ENCODE measurements around the gene POLD4.

- TF ChIP-seq, protein P1, sequence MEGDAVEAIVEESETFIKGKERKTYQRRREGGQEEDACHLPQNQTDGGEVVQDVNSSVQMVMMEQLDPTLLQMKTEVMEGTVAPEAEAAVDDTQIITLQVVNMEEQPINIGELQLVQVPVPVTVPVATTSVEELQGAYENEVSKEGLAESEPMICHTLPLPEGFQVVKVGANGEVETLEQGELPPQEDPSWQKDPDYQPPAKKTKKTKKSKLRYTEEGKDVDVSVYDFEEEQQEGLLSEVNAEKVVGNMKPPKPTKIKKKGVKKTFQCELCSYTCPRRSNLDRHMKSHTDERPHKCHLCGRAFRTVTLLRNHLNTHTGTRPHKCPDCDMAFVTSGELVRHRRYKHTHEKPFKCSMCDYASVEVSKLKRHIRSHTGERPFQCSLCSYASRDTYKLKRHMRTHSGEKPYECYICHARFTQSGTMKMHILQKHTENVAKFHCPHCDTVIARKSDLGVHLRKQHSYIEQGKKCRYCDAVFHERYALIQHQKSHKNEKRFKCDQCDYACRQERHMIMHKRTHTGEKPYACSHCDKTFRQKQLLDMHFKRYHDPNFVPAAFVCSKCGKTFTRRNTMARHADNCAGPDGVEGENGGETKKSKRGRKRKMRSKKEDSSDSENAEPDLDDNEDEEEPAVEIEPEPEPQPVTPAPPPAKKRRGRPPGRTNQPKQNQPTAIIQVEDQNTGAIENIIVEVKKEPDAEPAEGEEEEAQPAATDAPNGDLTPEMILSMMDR (IDR thresholded peaks at IDR 0.05; ENCODE audit: borderline replicate concordance, extremely low read depth, low read length, poor library complexity, severe bottlenecking) = no peak
- TF ChIP-seq EZH2 (IDR thresholded peaks at IDR 0.05; ENCODE audit: borderline replicate concordance, low read depth, low read length, severe bottlenecking) = no peak
These were observed 41.7 kb downstream of the POLD4 start for GRCh38 chr11:67311556-67312082.
